GM12801 (cell line): Measurements from ENCODE around the gene CHORDC1.

Experiments
- CTCF ChIP-seq: IDR thresholded peaks from one replicate; pipeline ENCODE4 v1.5.1; 2011; ENCODE audit warnings: control low read depth; ENCODE audit not compliant: insufficient read length; ENCODE audit errors: extremely low read depth

The CHORDC1 gene

GRCh38 chr11:90213322-90213721 lies 9.5 kb downstream of the CHORDC1 start:
- TF ChIP-seq CTCF = no peak

DNA sequence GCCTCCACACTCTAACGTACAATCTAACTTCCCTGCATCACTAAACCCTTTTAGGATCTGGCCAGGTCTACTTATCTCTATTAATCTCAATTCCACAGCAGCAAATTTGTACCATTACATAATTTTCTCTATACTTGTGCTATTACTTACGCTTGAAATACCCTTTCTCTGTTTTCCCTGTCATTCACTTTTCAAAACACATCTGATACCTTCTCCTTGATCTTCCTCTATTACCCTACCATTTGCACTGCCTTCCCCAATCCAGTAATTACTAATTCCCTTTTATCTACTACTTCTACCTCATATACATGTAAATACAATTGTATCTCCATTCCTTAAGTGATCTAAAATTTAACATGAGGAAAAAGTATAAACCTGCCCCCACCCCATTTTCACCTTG lies 14.0 kb downstream of the CHORDC1 start:
- TF ChIP-seq CTCF = no peak

GRCh38 chr11:90204832-90205646 lies 17.8 kb downstream of the CHORDC1 start:
- TF ChIP-seq CTCF = no peak

- TF ChIP-seq CTCF = no peak
Observed at GRCh38 chr11:90204407-90204806, 18.4 kb downstream of the CHORDC1 start.

DNA sequence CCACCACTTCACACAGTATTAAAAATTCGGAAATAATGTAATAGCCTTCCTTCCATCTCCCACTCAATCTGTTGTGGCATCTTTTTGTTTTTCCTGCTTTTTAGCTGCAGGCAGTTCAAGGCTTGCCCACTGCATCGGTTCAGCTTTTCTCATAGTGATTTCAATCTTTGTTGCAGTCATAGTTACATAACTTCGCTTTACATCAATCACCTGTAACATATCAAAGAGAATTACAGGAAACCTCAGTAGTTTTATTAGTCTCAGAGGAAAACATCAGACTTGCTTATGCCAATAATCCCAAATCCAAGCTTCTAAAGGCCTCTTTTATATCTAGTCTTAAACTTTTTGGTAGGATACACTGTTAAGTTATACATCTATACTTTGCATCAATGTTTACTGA lies 20.5 kb downstream of the CHORDC1 start:
- TF ChIP-seq CTCF = no peak

GRCh38 chr11:90197377-90197776 lies 25.5 kb downstream of the CHORDC1 start:
- no peak for TF ChIP-seq CTCF

DNA sequence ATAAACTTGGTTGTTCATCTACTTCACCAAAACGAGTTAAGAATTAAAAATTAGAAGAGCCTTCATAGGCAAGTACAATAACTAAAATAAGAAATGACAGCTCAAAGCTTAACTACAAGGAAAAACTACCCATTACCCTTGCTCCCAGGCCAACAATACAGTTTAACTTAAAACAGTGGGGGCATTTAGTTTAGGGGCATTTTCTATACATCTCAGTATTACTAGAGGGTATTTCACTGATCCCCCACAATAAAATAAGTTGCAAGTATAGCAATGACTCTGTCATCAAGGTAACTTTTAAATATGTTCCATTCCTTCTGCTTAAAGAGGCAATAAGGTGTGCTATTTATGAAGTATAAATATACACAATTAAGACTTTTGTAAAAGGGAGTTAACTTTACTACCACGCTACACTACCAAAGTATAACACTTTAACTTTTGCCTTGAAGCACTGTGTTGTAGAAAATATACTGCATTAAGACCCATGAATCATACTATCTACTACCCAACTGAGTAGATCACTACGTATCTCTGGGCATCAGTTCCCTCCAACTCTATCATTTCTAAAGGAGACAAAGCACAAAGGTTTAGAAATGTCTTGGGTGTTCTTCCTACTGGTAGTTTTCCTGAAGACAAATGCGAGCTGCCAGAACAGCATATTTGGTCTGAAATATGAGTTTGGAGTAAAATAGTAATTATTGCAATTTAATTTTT lies 29.8 kb downstream of the CHORDC1 start:
- no peak for TF ChIP-seq CTCF
